Embryonic facial prominence (tissue), 1 donor: ENCODE data around the gene TOE1.

ENCODE experiments used
- DNase-seq: peaks from one replicate; pipeline ENCODE4 v3.0.0-alpha.2; 2016; ENCODE audit errors: extremely low spot score

The TOE1 gene

DNA sequence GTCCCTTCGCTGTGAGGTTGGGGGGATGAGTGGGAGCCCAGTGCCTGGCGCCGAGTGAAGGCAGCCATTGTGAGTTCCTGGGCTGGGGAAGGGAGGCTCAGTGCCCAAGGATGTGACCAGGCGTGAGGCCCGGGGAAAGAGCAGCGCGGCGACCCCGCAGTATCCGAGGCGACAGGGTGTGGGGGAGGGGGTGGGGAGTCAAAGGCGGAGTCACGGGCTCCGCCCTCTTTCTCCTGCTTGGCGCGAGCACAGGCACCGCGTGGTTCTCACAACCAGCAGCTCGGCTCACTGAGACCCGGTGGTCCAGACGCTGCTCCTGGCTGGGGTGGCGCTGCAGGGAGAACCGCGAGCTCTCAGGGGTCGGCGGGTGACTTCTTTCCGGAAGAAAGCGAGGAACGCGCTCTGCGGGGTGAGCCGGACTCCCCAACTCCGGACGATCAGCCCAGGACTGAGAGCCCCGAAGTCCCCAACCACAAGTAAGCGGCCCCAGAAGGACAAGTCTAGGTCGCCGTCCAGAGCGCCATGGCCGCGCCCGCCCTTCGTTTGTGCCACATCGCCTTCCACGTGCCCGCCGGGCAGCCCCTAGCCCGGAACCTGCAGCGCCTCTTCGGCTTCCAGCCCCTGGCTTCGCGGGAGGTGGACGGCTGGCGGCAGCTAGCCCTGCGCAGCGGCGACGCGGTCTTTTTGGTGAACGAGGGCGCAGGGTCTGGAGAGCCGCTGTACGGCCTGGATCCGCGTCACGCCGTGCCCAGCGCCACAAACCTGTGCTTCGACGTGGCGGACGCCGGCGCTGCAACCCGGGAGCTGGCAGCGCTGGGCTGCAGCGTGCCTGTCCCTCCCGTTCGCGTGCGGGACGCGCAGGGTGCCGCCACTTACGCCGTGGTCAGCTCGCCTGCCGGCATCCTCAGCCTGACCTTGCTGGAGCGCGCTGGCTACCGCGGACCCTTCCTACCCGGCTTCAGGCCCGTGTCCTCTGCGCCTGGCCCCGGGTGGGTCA is 13.0 kb upstream of the TOE1 start, which contains the start of gene HPDL:
Gene HPDL, plus strand, starts transcription at position 269 of the 997 bp plus-strand sequence. Its CDS starts 254 bp downstream, at position 523.
- DNase-seq, result peak; percentile 55

DNA sequence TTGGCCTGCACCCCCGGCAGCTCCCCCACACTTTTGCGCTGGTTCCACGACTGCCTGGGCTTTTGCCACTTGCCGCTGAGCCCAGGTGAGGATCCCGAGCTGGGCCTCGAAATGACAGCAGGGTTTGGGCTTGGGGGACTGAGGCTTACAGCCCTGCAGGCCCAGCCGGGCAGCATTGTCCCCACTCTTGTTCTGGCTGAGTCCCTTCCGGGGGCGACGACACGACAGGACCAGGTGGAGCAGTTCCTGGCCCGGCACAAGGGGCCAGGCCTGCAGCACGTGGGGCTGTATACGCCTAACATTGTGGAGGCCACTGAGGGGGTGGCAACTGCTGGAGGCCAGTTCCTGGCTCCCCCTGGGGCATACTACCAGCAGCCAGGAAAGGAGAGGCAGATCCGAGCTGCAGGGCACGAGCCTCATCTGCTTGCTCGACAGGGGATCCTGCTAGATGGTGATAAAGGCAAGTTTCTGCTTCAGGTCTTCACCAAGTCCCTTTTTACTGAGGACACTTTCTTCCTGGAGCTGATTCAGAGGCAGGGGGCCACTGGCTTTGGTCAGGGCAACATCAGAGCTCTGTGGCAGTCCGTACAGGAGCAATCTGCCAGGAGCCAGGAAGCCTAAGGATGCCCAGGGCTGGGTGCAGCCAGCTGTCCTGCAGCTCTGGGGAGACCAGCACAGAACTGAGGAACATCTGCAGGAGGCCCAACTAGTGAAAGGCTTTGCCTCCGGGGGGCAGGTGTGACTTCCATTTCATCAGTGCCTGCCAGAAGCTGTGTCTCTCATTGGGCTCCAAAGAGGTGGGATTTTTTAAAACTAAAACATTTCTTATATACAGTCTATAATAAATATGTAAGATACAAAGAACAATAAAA is 12.1 kb upstream of the TOE1 start:
- DNase-seq, result no peak

DNA sequence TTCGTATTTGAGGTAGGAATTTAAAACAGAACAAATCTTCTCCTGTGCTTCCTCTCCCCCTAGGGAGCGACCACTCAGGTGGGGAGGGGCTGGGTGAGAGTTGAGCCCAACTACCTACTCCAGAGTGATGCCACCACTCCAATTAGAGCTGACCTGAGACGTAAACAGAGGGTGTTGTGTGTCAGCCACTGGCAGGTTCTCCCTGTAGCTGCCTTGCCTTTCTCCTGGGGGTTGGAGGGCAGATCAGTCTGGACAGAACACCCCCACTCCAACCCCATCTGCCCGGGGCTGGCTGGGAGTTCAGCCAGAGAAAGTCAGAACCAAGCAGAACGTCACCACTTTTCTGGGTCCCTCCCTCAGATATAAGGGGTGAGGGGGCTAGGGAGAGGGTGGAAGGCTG is 11.3 kb upstream of the TOE1 start:
- no peak for DNase-seq

DNA sequence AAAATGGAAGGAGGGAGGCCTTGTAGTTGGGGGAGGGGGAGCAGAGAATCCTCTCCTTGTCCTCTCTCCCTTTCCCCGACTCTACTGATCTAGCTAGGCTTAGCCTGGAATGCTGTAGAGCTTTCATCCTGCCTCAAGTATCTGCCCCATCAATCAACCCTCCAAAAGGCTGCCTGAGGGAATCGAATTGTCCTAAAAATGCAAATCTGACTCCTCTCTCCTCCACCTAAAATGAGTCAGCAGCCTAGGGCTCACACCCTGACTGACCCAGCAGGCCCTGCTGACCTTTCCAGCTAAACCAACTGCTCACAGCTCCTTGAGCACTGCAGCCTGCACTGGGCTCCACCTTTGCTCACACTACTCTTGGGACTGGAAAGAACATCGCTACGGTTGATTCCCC is 10.5 kb upstream of the TOE1 start:
- no peak for DNase-seq

DNA sequence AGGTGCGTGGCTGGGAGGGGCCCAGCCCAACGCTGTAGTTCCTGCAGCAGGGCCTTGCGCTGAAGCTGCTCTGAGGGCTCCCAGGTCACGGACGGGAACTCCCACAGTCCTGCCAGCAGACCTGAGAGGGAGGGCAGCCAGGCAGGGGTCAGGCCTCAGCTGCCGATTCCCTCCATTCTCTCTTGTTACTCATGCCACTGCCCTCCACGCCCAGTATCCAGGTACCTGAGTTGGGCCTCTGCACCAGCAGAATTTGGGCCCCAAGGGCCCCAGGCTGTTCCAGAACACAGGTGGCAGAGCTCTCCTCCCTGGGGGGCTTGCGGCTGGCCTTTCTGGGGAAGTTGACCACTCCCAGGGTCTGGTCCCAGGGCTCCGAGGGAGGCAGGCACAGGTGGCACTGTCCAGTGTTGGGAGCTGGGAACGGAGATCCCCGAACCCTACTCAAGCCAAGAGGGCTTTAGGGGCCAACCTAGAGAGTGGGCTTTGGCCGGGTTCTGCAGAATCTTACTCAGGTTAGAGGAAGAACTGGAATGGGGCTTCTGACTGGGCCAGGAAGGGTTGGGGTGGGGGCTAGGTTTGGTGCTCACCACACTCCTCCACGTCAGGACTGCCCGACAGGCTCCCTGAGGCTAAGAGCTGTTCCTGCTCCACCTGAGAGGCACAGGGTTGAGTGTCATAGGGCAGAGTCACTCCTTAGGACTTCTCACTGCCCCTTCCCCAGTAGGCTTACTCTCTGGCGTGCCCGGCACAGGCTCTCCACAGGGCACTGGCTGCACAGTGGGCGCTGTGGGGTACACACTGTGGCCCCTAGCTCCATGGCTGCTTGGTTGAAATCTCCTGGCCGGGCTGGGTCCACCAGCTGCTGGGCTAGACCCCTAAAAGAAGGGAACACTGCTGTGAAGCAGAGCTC is 8.3 kb upstream of the TOE1 start:
- DNase-seq, result no peak

DNA sequence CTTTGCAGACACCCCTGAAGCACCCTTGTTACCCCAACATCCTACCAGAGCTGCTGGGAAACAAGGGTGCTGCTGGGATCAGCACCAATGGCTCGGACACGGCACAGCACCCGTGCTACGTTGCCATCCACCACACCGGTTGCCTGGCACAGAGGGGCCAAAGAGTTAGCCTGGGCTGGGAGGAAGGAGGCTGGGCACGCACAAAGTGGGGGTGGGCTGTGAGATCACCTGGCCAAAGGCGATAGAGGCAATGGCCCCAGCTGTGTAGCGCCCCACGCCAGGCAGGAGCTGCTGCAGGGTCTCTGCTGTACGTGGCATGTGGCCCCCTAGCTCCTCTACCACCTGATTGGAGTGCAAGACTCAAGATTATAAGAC is 7.6 kb upstream of the TOE1 start:
- DNase-seq, result no peak

DNA sequence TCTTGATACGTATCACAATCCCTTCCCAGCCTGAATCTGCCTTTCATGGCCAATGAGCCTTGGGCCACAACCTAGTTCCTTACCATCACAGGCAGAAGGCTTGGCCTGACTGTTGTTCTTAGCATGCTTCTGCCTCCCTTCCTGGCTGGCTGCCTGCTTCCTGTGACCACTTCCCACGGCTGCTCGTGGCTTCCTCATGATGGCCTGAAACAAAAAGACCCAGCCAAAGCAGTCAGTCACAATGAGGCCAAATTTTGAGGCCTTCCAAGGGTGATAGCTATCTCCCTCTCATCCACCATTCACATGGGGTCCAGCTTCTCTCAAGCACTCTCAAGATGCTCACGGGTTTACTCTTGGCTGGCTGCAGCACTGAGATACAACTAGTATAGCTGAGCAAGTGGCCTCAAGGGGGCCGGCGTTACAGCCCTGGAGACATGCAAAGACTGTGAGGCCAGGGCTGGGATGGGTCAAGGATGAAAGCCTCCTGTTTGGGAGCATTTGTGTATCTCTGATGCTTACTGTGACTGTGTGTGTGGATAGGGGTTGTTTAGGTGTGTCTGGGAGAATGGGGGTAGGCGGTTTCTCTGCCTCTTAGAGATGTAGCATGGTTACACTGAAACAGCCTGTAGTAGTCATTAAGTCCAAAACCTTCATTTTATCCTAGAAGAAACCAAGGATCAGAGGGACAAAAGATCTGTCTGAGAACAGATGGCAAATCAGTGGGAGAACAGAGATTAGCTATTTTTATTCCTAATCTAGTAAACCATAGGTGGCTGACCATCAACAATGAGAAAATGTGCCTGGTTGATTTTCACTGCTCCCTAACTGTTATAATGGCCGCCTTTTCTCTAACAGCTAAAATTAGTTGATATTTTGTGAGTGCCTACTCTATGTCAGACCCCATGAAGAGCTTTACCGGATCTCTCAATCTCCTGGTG is 5.4 kb upstream of the TOE1 start:
- DNase-seq, result no peak

DNA sequence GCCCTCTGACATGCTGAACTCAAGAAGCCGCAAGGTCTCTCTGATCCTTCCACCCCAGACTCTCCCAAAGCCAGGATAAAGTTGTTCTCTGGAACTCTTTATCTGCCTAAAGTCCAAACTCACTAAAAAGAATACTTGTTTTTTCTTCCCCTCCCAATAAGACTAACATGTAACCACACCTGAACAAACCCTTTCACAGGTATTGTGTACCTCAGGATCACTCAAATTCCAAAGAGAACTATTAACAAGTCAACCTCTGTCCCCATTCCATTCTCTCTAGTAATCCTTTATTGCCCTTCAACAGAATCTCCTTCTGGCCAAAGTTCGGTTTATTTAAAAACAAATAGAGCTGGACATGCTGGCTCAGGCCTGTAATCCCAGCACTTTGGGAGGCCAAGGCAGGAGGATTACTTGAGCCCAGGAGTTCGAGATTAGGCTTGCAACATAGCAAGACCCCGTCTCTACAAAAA is 4.1 kb upstream of the TOE1 start:
- DNase-seq, result no peak

DNA sequence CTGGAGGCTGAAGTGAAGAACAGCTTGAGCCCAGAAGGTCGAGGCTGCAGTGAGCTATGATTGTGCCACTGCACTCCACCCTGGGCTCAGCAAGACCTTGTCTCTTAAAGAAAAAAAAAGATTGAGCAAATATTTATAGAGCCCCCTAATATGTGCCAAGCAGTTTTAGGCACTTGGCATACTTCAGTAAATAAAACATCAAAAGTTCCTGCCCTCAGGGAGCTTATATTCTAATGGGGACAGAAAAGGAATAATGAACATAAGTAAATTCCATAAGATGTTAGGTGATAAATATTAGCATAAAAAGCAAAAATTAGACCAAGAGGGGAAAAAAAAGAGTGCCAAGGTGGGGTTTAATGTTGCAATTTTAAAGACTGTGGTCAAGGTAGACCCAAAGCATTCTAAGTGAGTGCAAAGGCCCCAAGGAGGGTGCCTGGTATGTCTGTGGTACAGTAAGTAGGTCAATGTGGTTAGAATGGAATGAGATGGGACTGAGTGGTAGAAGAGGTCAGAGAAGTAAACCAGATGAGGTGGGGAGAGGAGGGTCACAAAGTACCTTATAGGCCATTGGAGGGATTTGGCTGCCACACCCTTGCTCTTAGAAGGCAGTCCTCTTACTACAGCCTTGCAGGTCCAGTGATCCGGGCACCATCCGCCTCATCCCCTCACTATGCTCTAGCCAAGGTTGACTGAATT is 2.2 kb upstream of the TOE1 start:
- DNase-seq, result no peak

DNA sequence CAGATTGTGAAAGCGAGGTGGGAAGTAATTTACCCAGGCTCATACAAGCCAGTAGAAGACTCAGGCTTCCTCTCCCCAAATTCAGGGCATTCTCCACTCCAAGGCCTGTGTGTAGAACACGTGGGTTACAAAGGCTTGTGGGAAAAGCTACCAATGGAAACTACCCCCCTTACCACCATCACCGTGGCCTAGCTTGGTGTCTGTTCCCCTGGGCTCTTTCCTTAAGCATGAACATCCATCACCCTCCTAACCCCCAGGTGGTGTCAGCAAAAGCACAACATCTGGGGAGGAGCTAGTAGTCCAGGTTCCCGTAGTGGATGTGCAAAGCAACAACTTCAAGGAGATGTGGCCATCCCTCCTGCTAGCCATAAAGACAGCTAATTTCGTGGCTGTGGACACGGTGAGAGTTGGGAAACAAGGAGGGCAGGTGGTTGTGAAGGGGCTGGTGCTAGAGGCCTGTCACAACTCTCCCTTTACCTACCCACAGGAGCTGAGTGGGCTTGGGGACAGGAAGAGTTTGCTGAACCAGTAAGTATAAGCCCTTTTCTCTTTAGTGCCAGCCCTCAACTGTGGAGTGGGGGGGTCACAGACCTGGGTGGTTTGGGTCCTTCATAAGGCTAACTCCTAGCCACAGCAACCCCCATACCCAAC is 971 bp downstream of the TOE1 start:
- no peak for DNase-seq

DNA sequence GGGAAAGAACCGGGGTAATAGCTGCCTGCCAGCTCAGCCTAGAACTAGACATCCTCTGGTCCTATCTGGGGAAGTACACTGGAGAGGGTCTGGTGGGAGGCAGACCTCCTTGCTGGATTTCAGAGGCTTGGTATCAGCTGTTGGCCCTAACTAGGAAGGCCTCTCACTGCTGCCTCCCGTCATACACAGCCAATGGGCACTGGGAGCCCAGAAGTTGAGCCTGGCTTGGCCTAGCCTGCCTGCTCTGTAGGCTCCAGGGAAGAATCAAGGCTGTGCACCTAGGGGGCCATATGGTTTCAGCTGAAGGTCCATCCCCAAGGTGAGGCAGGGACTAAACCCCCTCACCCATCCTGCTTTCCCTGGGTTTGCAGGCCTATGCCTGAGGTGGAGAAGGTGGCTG is 4.5 kb downstream of the TOE1 start:
- DNase-seq, result no peak

DNA sequence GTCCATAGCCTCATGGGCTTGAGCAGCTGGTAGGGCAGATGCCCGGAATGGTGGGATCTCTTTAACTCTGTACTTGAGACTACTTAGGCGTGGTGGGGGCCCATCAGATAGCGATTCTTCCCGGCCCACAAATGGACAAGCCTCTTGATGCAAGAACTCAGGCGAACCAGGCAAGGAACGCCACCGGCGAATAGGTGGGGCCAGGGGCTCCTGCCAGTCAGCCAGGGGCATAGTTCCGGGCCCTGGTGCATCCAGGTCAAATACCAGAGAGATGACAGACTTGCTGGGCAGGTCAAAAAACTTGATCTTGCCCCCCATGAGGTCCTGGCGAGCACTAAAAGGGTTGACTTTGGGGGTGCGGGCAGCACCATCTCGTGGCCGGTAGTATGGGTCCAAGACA is 5.0 kb downstream of the TOE1 start:
- DNase-seq, result no peak

DNA sequence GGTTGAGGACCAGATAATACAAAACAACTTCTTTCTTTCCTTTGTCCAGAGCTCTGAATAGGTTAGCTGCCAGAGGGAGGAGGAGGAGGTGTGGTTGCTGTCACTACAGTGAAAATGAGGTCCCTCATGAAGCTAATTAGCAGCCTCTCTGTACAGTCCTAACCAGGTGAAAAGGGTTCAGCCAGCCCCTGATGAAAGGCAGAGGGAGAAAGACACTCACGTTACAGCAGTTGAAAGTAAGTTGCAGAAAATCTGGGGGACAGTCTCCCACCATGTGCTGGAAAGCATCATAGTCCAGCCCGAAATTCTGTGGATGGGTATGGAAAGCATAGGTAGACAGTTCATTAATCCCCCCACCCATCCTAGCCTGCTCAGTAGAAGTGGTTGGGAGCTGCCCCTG is 6.5 kb downstream of the TOE1 start:
- no peak for DNase-seq

DNA sequence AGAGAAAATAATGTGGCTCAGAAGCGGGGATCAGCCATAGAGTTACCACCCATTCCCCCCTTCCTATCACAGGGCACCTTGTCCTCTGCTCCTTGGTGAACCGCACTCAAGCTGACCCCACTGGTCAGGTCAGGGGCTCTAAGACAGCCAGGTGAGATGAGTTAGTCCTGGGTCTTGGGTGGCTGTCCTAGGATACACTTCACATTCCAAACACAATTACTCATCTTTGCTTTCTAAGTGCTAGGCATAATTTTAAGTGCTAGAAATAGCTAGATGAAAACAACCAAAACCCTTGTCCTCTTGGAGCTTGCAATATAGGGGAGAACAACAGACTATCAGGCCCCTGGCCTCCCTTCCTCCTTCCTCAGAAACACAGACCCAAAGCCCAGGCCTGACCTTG is 8.1 kb downstream of the TOE1 start:
- no peak for DNase-seq

DNA sequence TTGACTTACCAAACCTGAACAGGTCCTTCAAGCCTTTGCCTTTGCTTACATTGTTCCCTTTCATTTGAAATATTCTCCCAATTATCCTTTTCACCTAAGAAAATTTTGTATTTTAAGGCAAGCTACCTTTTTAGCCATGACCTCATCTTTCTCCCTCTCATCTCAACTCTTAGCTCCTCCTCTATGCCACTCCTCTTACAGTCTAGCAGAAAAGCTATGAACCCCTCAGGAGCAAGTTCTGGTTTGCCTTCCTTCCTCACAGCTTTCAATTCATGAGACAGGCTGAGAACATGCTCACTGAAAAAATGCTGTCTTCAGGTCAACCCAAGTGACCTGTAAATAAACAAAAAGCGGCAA is 8.6 kb downstream of the TOE1 start:
- no peak for DNase-seq

DNA sequence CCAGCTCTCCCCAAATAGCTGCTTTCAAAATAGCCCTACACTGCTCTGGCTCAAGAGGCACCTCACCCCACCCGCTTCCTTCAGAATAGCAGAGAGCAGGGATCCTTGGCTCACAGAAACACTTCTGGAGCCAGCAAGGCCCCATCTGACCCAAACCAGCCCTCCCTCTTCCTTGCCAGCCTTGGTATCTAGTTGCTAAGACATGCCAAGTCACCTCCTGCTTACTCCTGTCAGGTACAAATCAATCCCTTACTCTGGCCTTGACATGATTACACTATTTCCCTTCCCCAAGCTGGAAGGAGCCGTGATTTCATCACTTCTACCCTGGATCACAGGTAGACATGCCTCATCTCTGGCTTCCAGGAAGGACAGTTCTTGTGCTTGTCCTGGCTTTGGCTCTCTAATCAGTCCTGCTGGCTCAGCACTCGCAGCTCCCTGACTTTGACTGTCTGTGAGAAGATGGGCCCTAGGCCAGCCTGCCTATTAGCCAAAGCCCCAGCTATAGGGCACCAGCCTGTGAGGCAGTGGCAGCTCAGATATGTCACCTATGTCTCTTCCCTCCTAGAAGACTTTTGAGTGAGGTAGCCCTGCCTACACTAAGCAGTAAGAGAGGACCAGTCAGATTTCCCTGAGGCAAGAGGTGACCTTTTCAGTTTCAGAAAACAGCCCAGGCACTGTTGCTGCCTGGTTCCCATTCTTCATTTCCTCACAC is 9.2 kb downstream of the TOE1 start:
- DNase-seq, result no peak

DNA sequence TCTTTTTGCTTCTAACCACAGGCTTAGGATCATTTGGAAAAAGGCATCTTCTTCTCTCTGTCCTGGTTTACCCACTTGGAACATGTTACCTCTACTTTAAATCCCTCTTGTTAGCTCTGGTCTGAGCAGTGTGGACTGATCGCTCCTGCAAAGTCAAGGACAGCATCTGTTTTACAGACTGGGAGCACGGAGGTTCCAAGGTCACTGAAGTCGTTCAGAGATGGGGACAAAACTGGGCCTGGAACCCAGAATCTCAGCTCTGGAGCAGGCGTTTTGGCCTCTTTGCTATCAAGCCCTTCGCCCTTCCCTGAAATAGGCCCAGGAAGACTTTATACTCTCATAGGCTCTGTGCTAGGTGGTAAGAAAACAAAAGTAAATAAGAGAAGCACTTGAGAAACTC is 11.5 kb downstream of the TOE1 start:
- no peak for DNase-seq

DNA sequence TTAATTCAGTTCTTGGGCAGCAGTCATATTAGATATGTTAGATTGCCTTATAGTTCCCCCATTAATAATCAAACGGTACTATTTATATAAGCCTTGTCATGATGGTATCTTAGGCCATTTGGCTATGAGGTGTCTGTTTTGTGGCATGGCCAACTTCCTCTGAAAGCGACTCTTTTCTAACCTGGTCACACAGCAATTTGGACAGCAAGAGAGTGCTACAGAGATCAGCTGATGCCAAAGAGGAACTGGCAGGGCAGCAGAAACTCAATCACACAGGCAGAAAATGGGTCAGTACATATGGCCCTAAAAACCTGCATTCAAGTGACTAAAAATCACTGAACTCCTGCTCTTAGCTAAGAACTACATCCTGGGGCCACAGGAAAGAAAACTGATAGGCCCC is 13.7 kb downstream of the TOE1 start:
- DNase-seq, result no peak

DNA sequence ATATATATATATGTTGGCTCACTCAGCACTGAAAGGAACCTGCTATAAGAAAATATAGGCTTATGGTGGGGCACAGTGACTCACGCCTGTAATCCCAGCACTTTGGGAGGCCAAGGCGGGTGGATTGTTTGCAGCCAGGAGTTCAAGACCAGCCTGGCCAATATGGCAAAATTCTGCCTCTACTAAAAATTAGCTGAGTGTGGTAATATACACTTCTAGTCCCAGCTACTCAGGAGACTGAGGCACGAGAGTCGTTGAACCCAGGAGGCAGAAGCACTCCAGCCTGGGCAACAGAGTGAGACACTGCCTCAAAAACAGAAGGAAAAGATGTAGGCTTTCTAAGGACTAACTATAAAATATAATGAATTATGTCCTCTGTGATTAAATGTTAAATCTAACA is 14.9 kb downstream of the TOE1 start:
- DNase-seq, result no peak
